BJ (cell line): ENCODE results near the gene TYW5. TPM values are rescaled to one million over a fixed set of nuclear protein-coding genes. Genes with fewer than 3 reads are reported as not detected.

Experiments
- CTCF ChIA-PET: fragments of 350-600 bp; formaldehyde crosslinking; extraction: SDS; loops from one replicate; lab custom pipeline; 2021; ENCODE audit warnings: antibody characterized with exemption, inconsistent platforms; lab: Yijun Ruan, JAX
- POLR2A ChIA-PET: fragments of 300-600 bp; sonication (Branson Sonifier 250); formaldehyde crosslinking; extraction: SDS; loops from one replicate; lab custom pipeline; 2021; ENCODE audit warnings: antibody characterized with exemption; lab: Charles Lee
- DNase-seq: peaks from one replicate; pipeline ENCODE4 v3.0.0-alpha.2; 2011; ENCODE audit warnings: low read depth
- H3K27me3 ChIP-seq: 2 replicates; pipeline ENCODE4 v1.6.0; 2011; ENCODE audit warnings: low read length; ENCODE audit not compliant: control insufficient read depth, insufficient read depth
- H3K36me3 ChIP-seq: 2 replicates; pipeline ENCODE4 v1.5.1; 2011; ENCODE audit warnings: low read length; ENCODE audit not compliant: control insufficient read depth, insufficient read depth
- H3K4me3 ChIP-seq: 2 replicates; pipeline ENCODE4 v1.5.1; 2011; ENCODE audit warnings: low read depth, mild to moderate bottlenecking, control low read depth, low read length
- polyA plus RNA-seq: library from polyadenylated mRNA; depleted of rRNA; stranded (reverse); fragments of >200 nt; gene quantifications from 2 replicates; pipeline ENCODE4 v1.2.3, GENCODE V29; 2011; rRNA removed
- small RNA-seq: library from RNA; depleted of rRNA; stranded (forward); fragments of <200 nt; gene quantifications from one replicate; pipeline ENCODE3, GENCODE V24; 2012; ENCODE audit warnings: low replicate concordance, low read depth; ENCODE audit not compliant: insufficient read length
- TF ChIP-seq, protein P1 (sequence below): IDR thresholded peaks from 2 replicates; pipeline ENCODE4 v1.5.1; 2011; ENCODE audit warnings: low read depth, mild to moderate bottlenecking, control low read depth, inconsistent platforms, low read length, moderate library complexity; ENCODE audit not compliant: insufficient read depth

TYW5 gene
- polyA plus RNA-seq, 1 experiment: 2.9 TPM

DNA sequence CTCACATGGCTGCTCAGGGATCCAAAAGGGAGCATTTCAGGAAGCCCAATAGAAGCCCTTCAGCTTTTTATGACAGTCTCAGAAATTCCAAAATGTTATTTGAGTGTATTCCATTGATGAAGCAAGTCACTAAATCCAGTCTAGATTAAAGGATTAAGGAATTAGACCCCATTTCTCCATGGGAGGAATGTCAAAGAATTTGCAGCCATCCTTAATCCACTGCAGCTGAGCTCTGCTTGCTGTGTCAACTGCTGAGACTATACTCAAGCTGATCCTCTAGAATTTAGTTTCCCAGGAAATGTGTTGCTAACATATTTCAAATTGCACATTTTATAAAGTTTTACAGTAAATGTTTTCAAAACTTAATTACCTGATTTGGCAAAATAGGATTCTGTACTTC, 72.6 kb downstream of the TYW5 start:
- 0 out of 2 replicates have a peak, but pooled peaks cover 1% of the 10 kb centered on the region for H3K27me3 ChIP-seq
- CTCF ChIA-PET: interaction anchor here (0.9 kb wide), 1 partner anchor 142 kb away, joined by 3 read pairs; no protein-coding TSS in a partner anchor

More for the DNA sequence above, 72.6 kb downstream of the TYW5 start:
- TF ChIP-seq, protein P1, sequence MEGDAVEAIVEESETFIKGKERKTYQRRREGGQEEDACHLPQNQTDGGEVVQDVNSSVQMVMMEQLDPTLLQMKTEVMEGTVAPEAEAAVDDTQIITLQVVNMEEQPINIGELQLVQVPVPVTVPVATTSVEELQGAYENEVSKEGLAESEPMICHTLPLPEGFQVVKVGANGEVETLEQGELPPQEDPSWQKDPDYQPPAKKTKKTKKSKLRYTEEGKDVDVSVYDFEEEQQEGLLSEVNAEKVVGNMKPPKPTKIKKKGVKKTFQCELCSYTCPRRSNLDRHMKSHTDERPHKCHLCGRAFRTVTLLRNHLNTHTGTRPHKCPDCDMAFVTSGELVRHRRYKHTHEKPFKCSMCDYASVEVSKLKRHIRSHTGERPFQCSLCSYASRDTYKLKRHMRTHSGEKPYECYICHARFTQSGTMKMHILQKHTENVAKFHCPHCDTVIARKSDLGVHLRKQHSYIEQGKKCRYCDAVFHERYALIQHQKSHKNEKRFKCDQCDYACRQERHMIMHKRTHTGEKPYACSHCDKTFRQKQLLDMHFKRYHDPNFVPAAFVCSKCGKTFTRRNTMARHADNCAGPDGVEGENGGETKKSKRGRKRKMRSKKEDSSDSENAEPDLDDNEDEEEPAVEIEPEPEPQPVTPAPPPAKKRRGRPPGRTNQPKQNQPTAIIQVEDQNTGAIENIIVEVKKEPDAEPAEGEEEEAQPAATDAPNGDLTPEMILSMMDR: no peak
- Histone ChIP-seq H3K36me3 (no peaks in the 10 kb centered on the region), H3K4me3 (no peak overlapping the region)
- POLR2A ChIA-PET: no interaction called here
- no peak for DNase-seq

Small RNA genes within 50 kb of the gene (small RNA-seq; reads per million reads assigned to genes)
- gene RN7SL717P: not detected

Other genes with a start within 250 kb of the TYW5 start
- gene FTCDNL1, start 104.3 kb downstream of the TYW5 start, polyA plus RNA-seq: 0.29 and 0.31 TPM in 2 replicates
- gene C2orf69, start 44.2 kb downstream of the TYW5 start, polyA plus RNA-seq: 2.0 and 4.0 TPM in 2 replicates
- gene MAIP1, start 91 bp upstream of the TYW5 start, polyA plus RNA-seq: 11.3 and 14.0 TPM in 2 replicates